ENCODE results near the gene DPEP2. TPM values are rescaled to one million over a fixed set of nuclear protein-coding genes. Genes with fewer than 3 reads are reported as not detected.
"Not testable (repeated sequence)": the region's sequence is repeated elsewhere in the genome, so short reads cannot be mapped to it uniquely, and the experiment has no call there.

DPEP2 gene, protein sequence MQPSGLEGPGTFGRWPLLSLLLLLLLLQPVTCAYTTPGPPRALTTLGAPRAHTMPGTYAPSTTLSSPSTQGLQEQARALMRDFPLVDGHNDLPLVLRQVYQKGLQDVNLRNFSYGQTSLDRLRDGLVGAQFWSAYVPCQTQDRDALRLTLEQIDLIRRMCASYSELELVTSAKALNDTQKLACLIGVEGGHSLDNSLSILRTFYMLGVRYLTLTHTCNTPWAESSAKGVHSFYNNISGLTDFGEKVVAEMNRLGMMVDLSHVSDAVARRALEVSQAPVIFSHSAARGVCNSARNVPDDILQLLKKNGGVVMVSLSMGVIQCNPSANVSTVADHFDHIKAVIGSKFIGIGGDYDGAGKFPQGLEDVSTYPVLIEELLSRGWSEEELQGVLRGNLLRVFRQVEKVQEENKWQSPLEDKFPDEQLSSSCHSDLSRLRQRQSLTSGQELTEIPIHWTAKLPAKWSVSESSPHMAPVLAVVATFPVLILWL
- total RNA-seq (5.6 TPM), polyA plus RNA-seq (19.0 TPM)
- long read RNA-seq, donor 1 = 0 reads
- long read RNA-seq, donor 2 = 0 reads
- long read RNA-seq, donor 3 = 0 reads
- long read RNA-seq, donor 4 = 0 reads
- long read RNA-seq, donor 5 = 0 reads
- long read RNA-seq, donor 6 = 0 reads
- long read RNA-seq, donor 7 = 0 reads
- long read RNA-seq, donor 8 = 0 reads
- long read RNA-seq, donor 9 = 0 reads
- long read RNA-seq, donor 10 = 0 reads

DNA sequence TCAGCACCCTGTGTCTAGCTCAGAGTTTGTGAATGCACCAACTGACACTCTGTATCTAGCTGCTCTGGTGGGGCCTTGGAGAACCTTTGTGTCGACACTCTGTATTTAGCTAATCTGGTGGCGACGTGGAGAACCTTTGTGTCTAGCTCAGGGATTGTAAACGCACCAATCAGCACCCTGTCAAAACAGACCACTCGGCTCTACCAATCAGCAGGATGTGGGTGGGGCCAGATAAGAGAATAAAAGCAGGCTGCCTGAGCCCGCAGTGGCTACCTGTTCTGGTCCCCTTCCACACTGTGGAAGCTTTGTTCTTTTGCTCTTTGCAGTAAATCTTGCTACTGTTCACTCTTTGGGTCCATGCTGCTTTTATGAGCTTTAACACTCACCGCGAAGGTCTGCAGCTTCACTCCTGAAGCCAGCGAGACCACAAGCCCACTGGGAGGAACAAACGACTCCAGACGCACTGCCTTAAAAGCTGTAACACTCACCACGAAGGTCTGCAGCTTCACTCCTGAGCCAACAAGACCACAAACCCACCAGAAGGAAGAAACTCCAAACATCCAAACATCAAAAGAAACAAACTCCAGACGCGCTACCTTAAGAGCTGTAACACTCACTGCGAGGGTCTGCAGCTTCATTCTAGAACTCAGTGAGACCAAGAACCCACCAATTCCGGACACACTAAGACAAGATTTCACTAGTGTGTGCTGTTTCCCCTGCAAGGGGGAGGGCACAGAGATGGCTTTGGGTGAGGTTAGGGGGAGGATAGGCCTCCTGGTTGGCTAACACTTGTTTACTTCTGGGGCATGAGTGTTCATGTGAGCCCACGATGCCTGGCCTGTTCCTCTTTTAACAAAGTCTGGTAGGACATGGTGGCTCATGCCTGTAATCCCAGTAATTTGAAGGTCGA is at the start of gene DPEP2:
DPEP2 (minus strand) TSS at position 706 of the 910 bp plus-strand sequence. CDS start 6,272 bp downstream, outside the sequence.
- Histone ChIP-seq H3K4me3 (ENCODE audit: low read length in 2 of 2) (peak within 1 kb of the TSS; percentile 9 to 29), H3K27ac (ENCODE audit: low read depth in 1 of 2, low read length in 1 of 2) (peak within 1 kb of the TSS; percentile 83 to 90), H3K4me1 (ENCODE audit: control insufficient read depth in 2 of 2, insufficient read depth in 2 of 2, low read length in 2 of 2) (peaks cover 6 to 41% of the 10 kb centered on the region in 2 donors), H3K9me3 (ENCODE audit: control insufficient read depth in 2 of 2, insufficient read depth in 1 of 2, low read length in 1 of 2) (peaks cover 0 to 15% of the 10 kb centered on the region in 2 donors)
- DNase-seq (ENCODE audit: low read depth in 6 of 9, low spot score in 9 of 9) = peak in 5 of 9 donors; percentile 44 to 84 (median 58)
- not testable (repeated sequence) for H3K27me3 ChIP-seq (ENCODE audit: control insufficient read depth in 2 of 2, insufficient read depth in 1 of 2, low read length in 1 of 2); H3K36me3 ChIP-seq (ENCODE audit: control insufficient read depth in 2 of 2, insufficient read depth in 2 of 2, low read length in 1 of 2)
- WGBS = 23% methylated on average over 18 of the region's 18 CpGs

DNA sequence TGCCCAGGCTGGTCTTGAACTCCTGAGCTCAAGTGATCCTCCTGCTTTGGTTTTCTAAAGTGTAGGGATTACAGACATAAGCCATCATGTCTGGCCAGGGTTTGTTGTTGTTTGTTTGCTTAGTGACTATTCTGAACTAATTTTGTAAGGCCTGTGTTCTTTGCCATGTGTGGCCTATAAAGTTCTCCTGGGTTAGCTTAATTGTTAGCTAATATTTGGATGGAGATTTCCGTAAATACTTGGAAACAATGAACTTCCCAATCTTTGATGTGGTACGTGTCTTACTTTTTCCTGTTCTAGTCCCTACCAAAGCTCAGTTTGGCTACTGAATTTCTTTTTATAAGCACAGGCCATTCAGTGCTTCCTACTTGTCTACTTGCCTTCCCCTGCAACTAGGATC is 48.7 kb upstream of the DPEP2 start:
- no peak overlapping the region for H3K4me3 ChIP-seq (ENCODE audit: low read length in 2 of 2)
- H3K9me3 ChIP-seq (ENCODE audit: control insufficient read depth in 2 of 2, insufficient read depth in 1 of 2, low read length in 1 of 2) = no peaks in the 10 kb centered on the region
- WGBS = 97% methylated on average over 2 of the region's 2 CpGs
- peaks cover 0 to 3% of the 10 kb centered on the region in 2 donors for H3K4me1 ChIP-seq (ENCODE audit: control insufficient read depth in 2 of 2, insufficient read depth in 2 of 2, low read length in 2 of 2)
- H3K27ac ChIP-seq (ENCODE audit: low read depth in 1 of 2, low read length in 1 of 2) = no peak overlapping the region
- no peaks in the 10 kb centered on the region for H3K27me3 ChIP-seq (ENCODE audit: control insufficient read depth in 2 of 2, insufficient read depth in 1 of 2, low read length in 1 of 2)
- DNase-seq (ENCODE audit: low read depth in 6 of 9, low spot score in 9 of 9) = no peak
- H3K36me3 ChIP-seq (ENCODE audit: control insufficient read depth in 2 of 2, insufficient read depth in 2 of 2, low read length in 1 of 2) = peaks cover 12 to 16% of the 10 kb centered on the region in 2 donors

DNA sequence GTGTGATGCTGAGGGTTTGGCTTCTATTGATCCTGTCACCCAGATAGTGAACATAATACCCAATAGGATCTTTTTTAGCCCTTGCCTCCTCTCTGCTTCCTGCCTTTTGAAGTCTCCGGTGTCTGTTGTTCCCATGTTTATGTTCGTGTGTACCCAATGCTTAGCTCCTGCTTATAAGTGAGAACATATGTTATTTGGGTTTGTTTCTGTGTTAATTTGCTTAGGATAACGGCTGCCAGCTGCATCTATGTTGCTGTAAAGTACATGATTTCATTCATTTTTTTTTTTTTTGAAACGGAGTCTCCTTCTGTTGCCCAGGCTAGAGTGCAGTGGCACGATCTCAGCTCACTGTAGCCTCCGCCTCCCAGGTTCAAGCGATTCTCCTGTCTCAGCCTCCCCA is 46.8 kb upstream of the DPEP2 start:
- Histone ChIP-seq H3K36me3 (ENCODE audit: control insufficient read depth in 2 of 2, insufficient read depth in 2 of 2, low read length in 1 of 2) (peaks cover 6 to 14% of the 10 kb centered on the region in 2 donors), H3K27me3 (ENCODE audit: control insufficient read depth in 2 of 2, insufficient read depth in 1 of 2, low read length in 1 of 2) (no peaks in the 10 kb centered on the region), H3K27ac (ENCODE audit: low read depth in 1 of 2, low read length in 1 of 2) (no peak overlapping the region), H3K9me3 (ENCODE audit: control insufficient read depth in 2 of 2, insufficient read depth in 1 of 2, low read length in 1 of 2) (no peaks in the 10 kb centered on the region), H3K4me1 (ENCODE audit: control insufficient read depth in 2 of 2, insufficient read depth in 2 of 2, low read length in 2 of 2) (peaks cover 0 to 3% of the 10 kb centered on the region in 2 donors), H3K4me3 (ENCODE audit: low read length in 2 of 2) (no peak overlapping the region)
- WGBS = 93% methylated on average over 7 of the region's 7 CpGs
- DNase-seq (ENCODE audit: low read depth in 6 of 9, low spot score in 9 of 9) = no peak

DNA sequence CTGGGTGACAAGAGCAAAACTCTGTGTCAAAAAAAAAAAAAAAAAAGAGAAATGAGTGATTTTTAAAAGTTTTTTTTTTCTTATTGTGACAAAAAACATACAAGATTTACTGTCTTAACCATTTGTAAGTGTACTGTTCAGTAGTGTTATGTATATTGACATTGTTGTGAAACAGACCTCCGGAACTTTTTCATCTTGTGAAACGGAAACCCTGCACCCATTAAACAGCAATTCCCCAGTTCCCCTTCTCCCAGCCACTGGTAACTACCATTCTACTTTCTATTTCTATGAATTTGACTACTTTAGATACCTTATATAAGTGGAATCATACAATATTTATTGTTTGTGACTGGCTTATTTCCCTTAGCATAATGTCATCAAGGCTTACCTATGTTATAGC is 42.5 kb upstream of the DPEP2 start:
- H3K36me3 ChIP-seq (ENCODE audit: control insufficient read depth in 2 of 2, insufficient read depth in 2 of 2, low read length in 1 of 2) = peaks cover 8 to 24% of the 10 kb centered on the region in 2 donors

DNA sequence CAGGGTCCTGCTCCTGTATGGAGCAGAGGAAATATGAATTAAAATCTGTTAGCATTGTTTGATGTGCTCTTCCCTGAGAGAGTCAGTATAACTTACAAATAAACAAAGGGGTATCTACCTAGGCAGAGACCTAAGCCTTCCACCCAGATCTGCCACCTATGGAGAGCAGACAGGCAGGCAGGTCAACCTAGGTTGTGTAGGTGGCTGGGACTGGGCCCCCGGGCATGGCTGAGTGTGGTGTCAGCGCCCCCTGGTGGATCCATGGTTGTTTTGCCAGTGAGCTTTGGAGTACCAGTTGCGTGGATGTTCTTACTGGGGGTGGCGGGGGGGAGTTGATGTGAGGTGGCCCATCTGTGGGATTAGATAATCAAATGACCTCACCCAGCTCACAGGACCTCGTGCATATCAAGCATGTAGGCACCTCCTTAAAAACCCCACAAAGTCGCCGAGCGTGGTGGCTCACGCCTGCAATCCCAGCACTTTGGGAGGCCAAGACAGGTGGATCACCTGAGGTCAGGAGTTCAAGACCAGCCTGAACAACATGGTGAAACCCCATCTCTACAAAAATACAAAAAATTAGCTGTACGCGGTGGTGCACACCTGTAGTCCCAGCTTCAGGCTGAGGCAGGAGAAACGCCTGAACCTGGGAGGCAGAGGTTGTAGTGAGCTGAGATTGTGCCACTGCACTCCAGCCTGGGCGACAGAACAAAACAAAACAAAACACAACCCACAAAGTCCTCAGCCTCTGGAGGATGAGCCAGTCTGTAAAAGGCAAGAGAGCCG is 41.4 kb upstream of the DPEP2 start:
- peak in 8 of 9 donors; percentile 70 to 90 (median 80) for DNase-seq (ENCODE audit: low read depth in 6 of 9, low spot score in 9 of 9)
- Histone ChIP-seq H3K27ac (ENCODE audit: low read depth in 1 of 2, low read length in 1 of 2) (no peak overlapping the region), H3K4me3 (ENCODE audit: low read length in 2 of 2) (no peak overlapping the region), H3K27me3 (ENCODE audit: control insufficient read depth in 2 of 2, insufficient read depth in 1 of 2, low read length in 1 of 2) (no peaks in the 10 kb centered on the region), H3K36me3 (ENCODE audit: control insufficient read depth in 2 of 2, insufficient read depth in 2 of 2, low read length in 1 of 2) (peaks cover 8 to 24% of the 10 kb centered on the region in 2 donors), H3K4me1 (ENCODE audit: control insufficient read depth in 2 of 2, insufficient read depth in 2 of 2, low read length in 2 of 2) (peaks cover 0 to 3% of the 10 kb centered on the region in 2 donors), H3K9me3 (ENCODE audit: control insufficient read depth in 2 of 2, insufficient read depth in 1 of 2, low read length in 1 of 2) (no peaks in the 10 kb centered on the region)
- 74% methylated on average over 14 of the region's 14 CpGs for WGBS

More for the DNA sequence above, 42.5 kb upstream of the DPEP2 start:
- H3K27me3 ChIP-seq (ENCODE audit: control insufficient read depth in 2 of 2, insufficient read depth in 1 of 2, low read length in 1 of 2) = no peaks in the 10 kb centered on the region
- no peaks in the 10 kb centered on the region for H3K9me3 ChIP-seq (ENCODE audit: control insufficient read depth in 2 of 2, insufficient read depth in 1 of 2, low read length in 1 of 2)
- peaks cover 0 to 7% of the 10 kb centered on the region in 2 donors for H3K4me1 ChIP-seq (ENCODE audit: control insufficient read depth in 2 of 2, insufficient read depth in 2 of 2, low read length in 2 of 2)
- H3K27ac ChIP-seq (ENCODE audit: low read depth in 1 of 2, low read length in 1 of 2) = no peak overlapping the region
- WGBS = 96% methylated on average over 2 of the region's 2 CpGs
- H3K4me3 ChIP-seq (ENCODE audit: low read length in 2 of 2) = no peak overlapping the region
- no peak for DNase-seq (ENCODE audit: low read depth in 6 of 9, low spot score in 9 of 9)

DNA sequence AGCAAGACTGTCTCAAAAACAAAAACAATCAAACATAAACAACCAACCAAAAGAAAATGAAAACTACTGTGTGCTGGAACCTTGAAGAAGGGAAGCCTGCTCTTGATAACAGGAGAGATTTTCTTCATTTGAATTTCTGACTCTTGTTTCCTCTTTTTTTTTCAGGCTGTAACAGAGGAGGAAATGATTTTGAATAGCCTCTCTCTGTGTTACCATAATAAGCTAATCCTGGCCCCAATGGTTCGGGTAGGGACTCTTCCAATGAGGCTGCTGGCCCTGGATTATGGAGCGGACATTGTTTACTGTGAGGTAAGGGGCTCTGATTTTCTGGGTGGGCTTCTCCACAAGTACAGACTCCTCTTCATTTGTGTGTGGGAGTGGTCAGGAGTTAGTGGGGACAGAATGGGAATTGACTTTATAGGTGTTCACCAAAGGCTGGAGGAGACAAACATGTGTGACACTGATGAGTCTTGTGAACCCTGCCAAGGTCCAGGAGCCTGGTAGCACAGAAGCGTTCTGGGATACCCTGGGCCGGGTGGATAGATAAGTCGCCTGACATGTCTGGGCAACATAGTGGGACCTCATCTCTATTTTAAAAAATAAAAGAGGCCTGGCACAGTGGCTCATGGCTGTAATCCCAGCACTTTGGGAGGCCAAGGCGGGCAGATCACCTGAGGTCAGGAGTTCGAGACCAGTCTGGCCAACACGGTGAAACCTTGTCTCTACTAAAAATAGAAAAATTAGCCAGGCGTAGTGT is 38.7 kb upstream of the DPEP2 start:
- H3K4me3 ChIP-seq (ENCODE audit: low read length in 2 of 2) = no peak overlapping the region
- no peaks in the 10 kb centered on the region for H3K27me3 ChIP-seq (ENCODE audit: control insufficient read depth in 2 of 2, insufficient read depth in 1 of 2, low read length in 1 of 2)
- 93% methylated on average over 9 of the region's 9 CpGs for WGBS
- H3K36me3 ChIP-seq (ENCODE audit: control insufficient read depth in 2 of 2, insufficient read depth in 2 of 2, low read length in 1 of 2) = peaks cover 8 to 24% of the 10 kb centered on the region in 2 donors
- H3K4me1 ChIP-seq (ENCODE audit: control insufficient read depth in 2 of 2, insufficient read depth in 2 of 2, low read length in 2 of 2) = peaks cover 0 to 3% of the 10 kb centered on the region in 2 donors
- no peak for DNase-seq (ENCODE audit: low read depth in 6 of 9, low spot score in 9 of 9)
- no peak overlapping the region for H3K27ac ChIP-seq (ENCODE audit: low read depth in 1 of 2, low read length in 1 of 2)
- no peaks in the 10 kb centered on the region for H3K9me3 ChIP-seq (ENCODE audit: control insufficient read depth in 2 of 2, insufficient read depth in 1 of 2, low read length in 1 of 2)

DNA sequence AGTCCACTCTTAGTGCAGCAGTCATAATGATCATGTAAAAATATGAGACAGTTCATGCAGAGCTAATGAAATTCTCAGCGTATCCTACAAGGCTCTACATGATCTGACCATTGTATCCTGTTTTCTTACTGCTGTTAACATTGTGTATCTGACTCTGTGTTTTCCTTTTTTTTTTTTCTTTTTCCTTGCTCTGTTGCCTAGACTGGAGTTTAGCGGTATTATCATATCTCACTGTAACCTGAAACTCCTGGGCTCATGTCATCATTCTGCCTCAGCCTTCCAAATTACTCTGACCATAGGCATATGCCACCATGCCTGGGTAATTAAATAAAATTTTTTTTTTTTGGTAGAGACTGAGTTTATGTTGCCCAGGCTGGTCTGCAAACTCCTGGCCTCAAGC is 35.9 kb upstream of the DPEP2 start:
- Histone ChIP-seq H3K4me1 (ENCODE audit: control insufficient read depth in 2 of 2, insufficient read depth in 2 of 2, low read length in 2 of 2) (no peaks in the 10 kb centered on the region), H3K36me3 (ENCODE audit: control insufficient read depth in 2 of 2, insufficient read depth in 2 of 2, low read length in 1 of 2) (peaks cover 8 to 22% of the 10 kb centered on the region in 2 donors), H3K4me3 (ENCODE audit: low read length in 2 of 2) (no peak overlapping the region), H3K27me3 (ENCODE audit: control insufficient read depth in 2 of 2, insufficient read depth in 1 of 2, low read length in 1 of 2) (no peaks in the 10 kb centered on the region), H3K9me3 (ENCODE audit: control insufficient read depth in 2 of 2, insufficient read depth in 1 of 2, low read length in 1 of 2) (no peaks in the 10 kb centered on the region), H3K27ac (ENCODE audit: low read depth in 1 of 2, low read length in 1 of 2) (no peak overlapping the region)
- DNase-seq (ENCODE audit: low read depth in 6 of 9, low spot score in 9 of 9) = no peak
- WGBS = 97% methylated on average over 2 of the region's 2 CpGs

DNA sequence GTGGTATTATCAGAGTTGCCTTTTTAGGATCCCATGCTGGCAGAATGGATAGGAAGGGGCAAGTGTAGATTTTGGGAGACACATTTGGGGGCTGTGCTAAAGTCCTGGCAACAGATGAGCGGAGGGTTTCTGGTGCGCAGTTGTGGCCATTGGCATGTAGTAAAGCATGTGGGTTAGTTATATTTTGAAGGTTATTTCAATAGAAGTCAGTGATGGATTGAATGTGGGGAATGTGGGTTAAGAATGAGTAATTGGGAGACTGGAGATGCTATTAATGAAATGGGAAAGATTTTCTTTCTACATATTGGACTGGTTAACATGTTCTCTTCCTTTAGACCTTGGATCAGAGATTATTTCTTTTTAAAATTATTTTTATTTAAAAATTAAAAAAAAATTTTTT is 33.8 kb upstream of the DPEP2 start:
- no peaks in the 10 kb centered on the region for H3K4me1 ChIP-seq (ENCODE audit: control insufficient read depth in 2 of 2, insufficient read depth in 2 of 2, low read length in 2 of 2)
- peaks cover 14 to 23% of the 10 kb centered on the region in 2 donors for H3K36me3 ChIP-seq (ENCODE audit: control insufficient read depth in 2 of 2, insufficient read depth in 2 of 2, low read length in 1 of 2)
- 97% methylated on average over 2 of the region's 2 CpGs for WGBS
- no peak overlapping the region for H3K4me3 ChIP-seq (ENCODE audit: low read length in 2 of 2)
- H3K9me3 ChIP-seq (ENCODE audit: control insufficient read depth in 2 of 2, insufficient read depth in 1 of 2, low read length in 1 of 2) = no peaks in the 10 kb centered on the region
- H3K27me3 ChIP-seq (ENCODE audit: control insufficient read depth in 2 of 2, insufficient read depth in 1 of 2, low read length in 1 of 2) = no peaks in the 10 kb centered on the region
- no peak for DNase-seq (ENCODE audit: low read depth in 6 of 9, low spot score in 9 of 9)
- H3K27ac ChIP-seq (ENCODE audit: low read depth in 1 of 2, low read length in 1 of 2) = no peak overlapping the region

Measured in thymus (tissue), 14 donors.